HUDEP-2 (cell line): ENCODE measurements around the gene SPINK1.
"Not testable (repeated sequence)": the region's sequence is repeated elsewhere in the genome, so short reads cannot be mapped to it uniquely, and the experiment has no call there.

ENCODE experiments used
- DNase-seq, 76 experiments: peaks; one replicate each; lab custom pipeline; 2025; ENCODE audit not compliant: unreplicated experiment in 76 of 76; lab: John Stamatoyannopoulos, UW

Gene SPINK1

GRCh38 chr5:147809830-147810666 lies 21.4 kb downstream of the SPINK1 start:
- no peak for DNase-seq

- DNase-seq = no peak
Observed at GRCh38 chr5:147805030-147805454, 26.4 kb downstream of the SPINK1 start.

- DNase-seq = no peak
Observed at GRCh38 chr5:147804334-147804733, 27.1 kb downstream of the SPINK1 start.

GRCh38 chr5:147803926-147804325 lies 27.5 kb downstream of the SPINK1 start:
- no peak for DNase-seq

GRCh38 chr5:147803161-147803560 lies 28.3 kb downstream of the SPINK1 start:
- DNase-seq = not testable (repeated sequence)

GRCh38 chr5:147801461-147801860 lies 30.0 kb downstream of the SPINK1 start:
- no peak for DNase-seq

- DNase-seq = no peak
Observed at GRCh38 chr5:147800491-147800890, 31.0 kb downstream of the SPINK1 start.

- no peak for DNase-seq
Observed at GRCh38 chr5:147796556-147797308, 34.7 kb downstream of the SPINK1 start.

GRCh38 chr5:147791181-147791580 lies 40.3 kb downstream of the SPINK1 start:
- DNase-seq = no peak

GRCh38 chr5:147789820-147790219 lies 41.7 kb downstream of the SPINK1 start:
- no peak for DNase-seq

GRCh38 chr5:147788023-147788422 lies 43.4 kb downstream of the SPINK1 start:
- no peak for DNase-seq

GRCh38 chr5:147786142-147786541 lies 45.3 kb downstream of the SPINK1 start:
- DNase-seq = no peak

- DNase-seq = no peak
Observed at GRCh38 chr5:147784146-147784987, 47.1 kb downstream of the SPINK1 start.

- peak in 39 of 76 experiments; percentile 1 to 49 (median 11) for DNase-seq
Observed at GRCh38 chr5:147782110-147783028, 49.1 kb downstream of the SPINK1 start, which contains the start of gene JAKMIP2. JAKMIP2 (minus strand) TSS chr5:147782728; CDS start chr5:147671806, 110,922 bp downstream.

- no peak for DNase-seq
Observed at GRCh38 chr5:147780924-147781573, 50.4 kb downstream of the SPINK1 start.

- DNase-seq = no peak
Observed at GRCh38 chr5:147779694-147780093, 51.8 kb downstream of the SPINK1 start.

GRCh38 chr5:147776989-147777388 lies 54.5 kb downstream of the SPINK1 start:
- DNase-seq = no peak
